Measurements from ENCODE around the gene DMGDH. TPM values are rescaled to one million over a fixed set of nuclear protein-coding genes. Genes with fewer than 3 reads are reported as not detected.

The DMGDH gene
- total and polyA plus RNA-seq, 7 donors: 0.41 to 5.3 (median 2.1) TPM; not detected in 2

DNA sequence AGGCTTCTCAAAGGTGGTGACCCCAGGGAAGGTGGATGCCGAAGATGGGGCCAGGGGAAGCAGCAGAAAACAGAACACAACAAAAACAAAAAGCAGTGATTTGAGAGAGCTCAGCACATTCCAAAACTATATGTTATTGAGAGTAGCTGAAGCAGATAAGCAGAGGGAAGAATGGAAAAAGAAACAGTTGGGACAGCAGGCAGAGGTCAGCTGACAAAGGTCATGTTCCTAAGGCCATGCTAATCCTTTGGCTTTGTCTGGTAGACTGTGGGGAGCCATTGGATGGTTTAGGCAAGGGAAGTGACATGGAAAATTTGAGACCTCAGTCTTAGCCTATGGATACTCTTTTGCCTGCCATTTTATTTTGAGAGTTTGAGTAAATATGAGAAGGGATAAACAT, 14.5 kb downstream of the DMGDH start:
- Histone ChIP-seq H3K36me3 (no peaks in the 10 kb centered on the region), H3K4me3 (no peak overlapping the region), H3K9me3 (no peaks in the 10 kb centered on the region), H3K27ac (no peak overlapping the region), H3K27me3 (no peaks in the 10 kb centered on the region), H3K4me1 (no peaks in the 10 kb centered on the region)
- TF ChIP-seq POLR2A (IDR thresholded peaks at IDR 0.05): no peak
- no peak for TF ChIP-seq EP300 (IDR thresholded peaks at IDR 0.05)
- no peak for TF ChIP-seq CTCF (IDR thresholded peaks at IDR 0.05)
- no peak for TF ChIP-seq POLR2AphosphoS5 (IDR thresholded peaks at IDR 0.05)
- no peak for DNase-seq
- 86 to 87% methylated on average over 1 of the region's 1 CpG for WGBS, 2 donors
- intact Hi-C loops (cut with DNase I): no loop called here

DNA sequence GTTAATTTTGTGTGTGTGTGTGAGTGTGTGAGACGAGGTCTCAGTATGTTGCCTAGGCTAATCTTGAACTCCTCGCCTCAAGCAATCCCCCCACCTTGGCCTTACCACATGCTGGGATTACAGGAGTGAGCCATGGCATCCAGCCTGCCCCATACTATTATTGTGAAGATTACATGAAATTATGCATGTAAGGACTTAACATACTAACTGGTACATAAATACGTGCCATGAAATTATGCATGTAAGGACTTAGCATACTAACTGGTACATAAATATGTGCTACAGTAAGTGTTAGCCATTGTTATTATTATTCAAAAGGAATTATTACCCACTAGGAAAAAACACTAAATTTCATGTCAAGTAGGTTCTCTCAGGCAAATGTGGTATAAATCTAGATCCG, 16.2 kb downstream of the DMGDH start:
- no peaks in the 10 kb centered on the region for H3K36me3 ChIP-seq
- no peak overlapping the region for H3K27ac ChIP-seq
- H3K4me1 ChIP-seq: no peaks in the 10 kb centered on the region
- no peaks in the 10 kb centered on the region for H3K9me3 ChIP-seq
- H3K4me3 ChIP-seq: no peak overlapping the region
- intact Hi-C loops (cut with DNase I): no loop called here
- WGBS, 2 donors: 92 to 94% methylated on average over 4 of the region's 4 CpGs
- DNase-seq: no peak
- TF ChIP-seq POLR2AphosphoS5 (IDR thresholded peaks at IDR 0.05) (no peak), EP300 (IDR thresholded peaks at IDR 0.05) (no peak), CTCF (IDR thresholded peaks at IDR 0.05) (no peak), POLR2A (IDR thresholded peaks at IDR 0.05) (no peak)
- no peaks in the 10 kb centered on the region for H3K27me3 ChIP-seq

GRCh38 chr5:79050498-79050897, 19.0 kb downstream of the DMGDH start:
- Histone ChIP-seq H3K36me3 (no peaks in the 10 kb centered on the region), H3K27ac (no peak overlapping the region), H3K9me3 (no peaks in the 10 kb centered on the region), H3K27me3 (no peaks in the 10 kb centered on the region), H3K4me1 (no peaks in the 10 kb centered on the region), H3K4me3 (no peak overlapping the region)
- WGBS, 2 donors: 85 to 91% methylated on average over 3 of the region's 3 CpGs
- intact Hi-C loops (cut with DNase I): no loop called here
- TF ChIP-seq POLR2AphosphoS5 (IDR thresholded peaks at IDR 0.05): no peak
- TF ChIP-seq POLR2A (IDR thresholded peaks at IDR 0.05): no peak
- TF ChIP-seq EP300 (IDR thresholded peaks at IDR 0.05): no peak
- TF ChIP-seq CTCF (IDR thresholded peaks at IDR 0.05): no peak
- DNase-seq: no peak

GRCh38 chr5:79048437-79048836, 21.0 kb downstream of the DMGDH start:
- no peak for DNase-seq
- TF ChIP-seq POLR2A (IDR thresholded peaks at IDR 0.05) (no peak), CTCF (IDR thresholded peaks at IDR 0.05) (no peak), POLR2AphosphoS5 (IDR thresholded peaks at IDR 0.05) (no peak), EP300 (IDR thresholded peaks at IDR 0.05) (no peak)
- no peak overlapping the region for H3K4me3 ChIP-seq
- intact Hi-C loops (cut with DNase I): no loop called here
- H3K36me3 ChIP-seq: no peaks in the 10 kb centered on the region
- no peaks in the 10 kb centered on the region for H3K9me3 ChIP-seq
- H3K27ac ChIP-seq: no peak overlapping the region
- H3K4me1 ChIP-seq: no peaks in the 10 kb centered on the region
- H3K27me3 ChIP-seq: no peaks in the 10 kb centered on the region

- WGBS, 2 donors: 91 to 97% methylated on average over 3 of the region's 3 CpGs
Measured at GRCh38 chr5:79047199-79047598, 22.3 kb downstream of the DMGDH start.

More at GRCh38 chr5:79047199-79047598, 22.3 kb downstream of the DMGDH start:
- no peaks in the 10 kb centered on the region for H3K27me3 ChIP-seq
- no peak overlapping the region for H3K27ac ChIP-seq
- peaks cover 0 to 2% (median 0%) of the 10 kb centered on the region in 4 donors for H3K9me3 ChIP-seq
- TF ChIP-seq POLR2A (IDR thresholded peaks at IDR 0.05) (no peak), EP300 (IDR thresholded peaks at IDR 0.05) (no peak), CTCF (IDR thresholded peaks at IDR 0.05) (no peak), POLR2AphosphoS5 (IDR thresholded peaks at IDR 0.05) (no peak)
- intact Hi-C loops (cut with DNase I): no loop called here
- no peaks in the 10 kb centered on the region for H3K4me1 ChIP-seq
- DNase-seq: no peak
- H3K36me3 ChIP-seq: no peaks in the 10 kb centered on the region
- no peak overlapping the region for H3K4me3 ChIP-seq

All from sigmoid colon (tissue), 7 donors.